SK-N-SH (cell line): Measurements from ENCODE around the gene TNNT2. TPM values are rescaled to one million over a fixed set of nuclear protein-coding genes. Genes with fewer than 3 reads are reported as not detected.
A peak's percentile ranks its signal among the peaks of the same experiment; 100 is the strongest.

Experiments used
- CTCF ChIA-PET: fragments of 300-600, 350-600 bp; formaldehyde crosslinking; extraction: SDS; loops from one replicate; lab custom pipeline; 2021; lab: Yijun Ruan, JAX
- POLR2A ChIA-PET: fragments of 350-600 bp; sonication (Branson Sonifier 250); formaldehyde crosslinking; extraction: SDS; loops from one replicate; lab custom pipeline; 2020; ENCODE audit warnings: antibody characterized with exemption, inconsistent platforms; lab: Yijun Ruan, JAX
- DNase-seq: peaks from one replicate; pipeline ENCODE4 v3.0.0; 2012
- H2AFZ ChIP-seq: fragments of 200-600 bp; sonication (generic); 2 replicates; pipeline ENCODE4 v1.8.1; 2016; ENCODE audit warnings: antibody characterized with exemption, mild to moderate bottlenecking, low read depth
- H3F3A ChIP-seq: fragments of 200-600 bp; sonication (generic); replicated peaks from 2 replicates; pipeline ENCODE3; 2016; ENCODE audit warnings: antibody characterized with exemption, mild to moderate bottlenecking; ENCODE audit not compliant: insufficient read depth
- H3K27ac ChIP-seq, 2 experiments: fragments of 200-500 bp in 1 of 2; fragments of 200-600 bp in 1 of 2; sonication (Bioruptor generic) in 1 of 2; sonication (generic), shearing (Covaris generic) in 1 of 2; 2 replicates each; pipeline versions ENCODE4 v1.5.1 to v1.6.1; 2014 to 2016; ENCODE audit warnings: low read depth in 2 of 2, inconsistent platforms in 1 of 2, low read length in 1 of 2, mild to moderate bottlenecking in 1 of 2, mixed read lengths in 1 of 2
- H3K27me3 ChIP-seq: fragments of 200-600 bp; sonication (generic), shearing (Covaris generic); 2 replicates; pipeline ENCODE4 v1.6.1; 2016; ENCODE audit warnings: mixed run types; ENCODE audit not compliant: insufficient read depth
- H3K36me3 ChIP-seq, 2 experiments: fragments of 200-500 bp in 1 of 2; fragments of 200-600 bp in 1 of 2; sonication (Bioruptor generic) in 1 of 2; sonication (generic) in 1 of 2; replicated peaks in 1 of 2; 2 replicates each; pipeline versions ENCODE3 to v1.5.1; 2014 to 2016; ENCODE audit warnings: low read length in 1 of 2, mild to moderate bottlenecking in 1 of 2; ENCODE audit not compliant: insufficient read depth in 2 of 2, control insufficient read depth in 1 of 2
- H3K4me1 ChIP-seq, 2 experiments: fragments of 200-500 bp in 1 of 2; fragments of 200-600 bp in 1 of 2; sonication (Bioruptor generic) in 1 of 2; sonication (generic), shearing (Covaris generic) in 1 of 2; 2 replicates each; pipeline versions ENCODE4 v1.5.1 to v1.6.1; 2014 to 2016; ENCODE audit warnings: low read depth in 1 of 2, low read length in 1 of 2, mixed run types in 1 of 2; ENCODE audit not compliant: insufficient read depth in 2 of 2, control insufficient read depth in 1 of 2
- H3K4me2 ChIP-seq: fragments of 200-600 bp; sonication (generic), shearing (Covaris generic); 2 replicates; pipeline ENCODE4 v1.6.1; 2017; ENCODE audit warnings: mixed run types
- H3K4me3 ChIP-seq, 2 experiments: fragments of 200-500 bp in 1 of 2; fragments of 200-600 bp in 1 of 2; sonication (Bioruptor generic) in 1 of 2; sonication (generic), shearing (Covaris generic) in 1 of 2; 2 replicates each; pipeline versions ENCODE4 v1.5.1 to v1.8.1; 2014 to 2016; ENCODE audit warnings: low read depth in 2 of 2, inconsistent platforms in 1 of 2, low read length in 1 of 2, mild to moderate bottlenecking in 1 of 2, mixed read lengths in 1 of 2, moderate library complexity in 1 of 2
- H3K79me2 ChIP-seq: fragments of 200-600 bp; sonication (generic); 2 replicates; pipeline ENCODE4 v1.8.1; 2017; ENCODE audit warnings: mild to moderate bottlenecking; ENCODE audit not compliant: insufficient read depth
- H3K9ac ChIP-seq: fragments of 200-600 bp; sonication (generic); 2 replicates; pipeline ENCODE4 v1.6.1; 2017; ENCODE audit warnings: mixed run types
- H3K9me2 ChIP-seq: fragments of 200-600 bp; sonication (generic); 2 replicates; pipeline ENCODE4 v1.6.1; 2017; ENCODE audit warnings: mixed run types
- H3K9me3 ChIP-seq: fragments of 200-600 bp; sonication (generic); 2 replicates; pipeline ENCODE4 v1.6.1; 2017; ENCODE audit warnings: mixed run types, mild to moderate bottlenecking, moderate library complexity
- H4K20me1 ChIP-seq: fragments of 200-600 bp; sonication (generic); 2 replicates; pipeline ENCODE4 v1.6.1; 2017; ENCODE audit warnings: mild to moderate bottlenecking, mixed run types; ENCODE audit not compliant: insufficient read depth
- CHD2 ChIP-seq: fragments of 150-350 bp; IDR thresholded peaks from 2 replicates; pipeline ENCODE4 v1.6.1; 2018; ENCODE audit warnings: low read length; ENCODE audit not compliant: partially characterized antibody
- CTCF ChIP-seq: fragments of 200-600 bp; sonication (generic); IDR thresholded peaks from 2 replicates; pipeline ENCODE4 v1.6.1; 2017; ENCODE audit warnings: antibody characterized with exemption, mild to moderate bottlenecking, moderate library complexity
- ELF1 ChIP-seq: IDR thresholded peaks from 2 replicates; pipeline ENCODE4 v1.4.0; 2012
- EZH2phosphoT487 ChIP-seq: fragments of 200-600 bp; sonication (generic); IDR thresholded peaks from 2 replicates; pipeline ENCODE4 v1.6.1; 2017; ENCODE audit warnings: low read depth, mixed run types, mild to moderate bottlenecking, antibody characterized with exemption, moderate library complexity, borderline replicate concordance
- FOSL2 ChIP-seq: IDR thresholded peaks from 2 replicates; pipeline ENCODE4 v1.4.0; 2012; ENCODE audit warnings: low read depth, mild to moderate bottlenecking, moderate library complexity, borderline replicate concordance
- FOXJ3 ChIP-seq: sonication (generic); formaldehyde crosslinking; IDR thresholded peaks from 2 replicates; pipeline ENCODE4 v1.5.1; 2020; ENCODE audit warnings: mild to moderate bottlenecking, missing genetic modification reagents
- FOXM1 ChIP-seq: IDR thresholded peaks from 2 replicates; pipeline ENCODE4 v1.4.0; 2012; ENCODE audit warnings: low read depth, mild to moderate bottlenecking
- IRF3 ChIP-seq: fragments of 150-350 bp; IDR thresholded peaks from 2 replicates; pipeline ENCODE4 v1.6.1; 2016; ENCODE audit warnings: mild to moderate bottlenecking, low read depth, low read length
- JUND ChIP-seq: IDR thresholded peaks from 2 replicates; pipeline ENCODE4 v1.4.0; 2012
- MAX ChIP-seq: IDR thresholded peaks from 2 replicates; pipeline ENCODE4 v1.4.0; 2012; ENCODE audit warnings: low read depth
- MEF2A ChIP-seq: IDR thresholded peaks from 2 replicates; pipeline ENCODE4 v1.4.0; 2012; ENCODE audit warnings: low read depth, borderline replicate concordance
- MXI1 ChIP-seq: IDR thresholded peaks from 2 replicates; pipeline ENCODE4 v1.6.1; 2012; ENCODE audit warnings: mild to moderate bottlenecking, low read depth, low read length, improper control_type of control experiment
- NFIC ChIP-seq: IDR thresholded peaks from 2 replicates; pipeline ENCODE4 v1.4.0; 2012; ENCODE audit warnings: borderline replicate concordance
- NRF1 ChIP-seq: IDR thresholded peaks from 2 replicates; pipeline ENCODE4 v1.6.1; 2012; ENCODE audit warnings: low read depth, mild to moderate bottlenecking, low read length
- PBX3 ChIP-seq: IDR thresholded peaks from 2 replicates; pipeline ENCODE4; 2012
- POLR2AphosphoS5 ChIP-seq: IDR thresholded peaks from 2 replicates; pipeline ENCODE4 v1.6.1; 2012; ENCODE audit warnings: low read depth, low read length
- SIN3A ChIP-seq: IDR thresholded peaks from 2 replicates; pipeline ENCODE4 v1.6.1; 2012; ENCODE audit warnings: low read depth, mild to moderate bottlenecking, low read length, moderate library complexity, borderline replicate concordance
- SMC3 ChIP-seq: IDR thresholded peaks from 2 replicates; pipeline ENCODE4 v1.6.1; 2012; ENCODE audit warnings: low read depth, low read length, improper control_type of control experiment
- USF1 ChIP-seq: IDR thresholded peaks from 2 replicates; pipeline ENCODE4 v1.4.0; 2012; ENCODE audit warnings: low read depth, borderline replicate concordance
- YY1 ChIP-seq: IDR thresholded peaks from 2 replicates; pipeline ENCODE4 v1.4.0; 2012; ENCODE audit warnings: low read depth, mild to moderate bottlenecking
- WGBS: methylation state at CpG from one replicate; pipeline ENCODE4 v1.1.6; 2017; ENCODE audit warnings: low lambda C conversion rate; 5-methylcytosine and 5-hydroxymethylcytosine counted together
- polyA plus RNA-seq, 3 experiments: library from polyadenylated mRNA; depleted of rRNA; stranded (reverse); fragments of >200 nt; gene quantifications; 2 replicates each; pipeline ENCODE4 v1.2.3, GENCODE V29; 2012

The TNNT2 gene
- polyA plus RNA-seq, 1 of the 3 experiments (the other 2 are of a cell fraction): 0.33 TPM

GRCh38 chr1:201329801-201330200, 47.7 kb downstream of the TNNT2 start (continued):
- TF ChIP-seq CTCF: no peak
- no peak for TF ChIP-seq FOXJ3 (CRISPR knock-in tag)

DNA sequence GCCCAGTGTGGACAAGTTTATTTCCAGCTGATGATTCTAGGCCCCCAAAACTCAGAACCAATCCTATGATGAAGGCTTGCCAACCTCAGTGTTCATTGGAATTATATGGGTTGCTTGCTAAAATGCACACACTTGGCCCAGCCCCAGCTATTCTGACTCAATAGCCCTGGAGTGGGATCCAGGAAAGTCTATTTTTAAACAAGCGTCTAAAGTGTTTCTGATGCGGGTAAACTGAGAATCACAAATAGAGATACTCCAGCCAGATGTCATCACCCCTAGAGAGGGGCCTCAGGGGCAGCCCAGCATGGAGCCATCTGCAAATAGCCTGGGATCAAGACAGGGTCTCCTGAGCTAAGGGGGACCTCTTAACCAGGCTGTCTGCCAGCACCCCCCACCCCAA, 48.2 kb downstream of the TNNT2 start:
- no peaks in the 10 kb centered on the region for H3K79me2 ChIP-seq
- TF ChIP-seq USF1 (no peak), SMC3 (no peak), YY1 (no peak), NFIC (0 out of 2 replicates have a peak, but pooled peaks have one; percentile 13)
- no peak overlapping the region for H2AFZ ChIP-seq
- H3K27me3 ChIP-seq: no peaks in the 10 kb centered on the region
- no peaks in the 10 kb centered on the region for H4K20me1 ChIP-seq
- CTCF ChIA-PET: interaction anchor here (2.5 kb wide), 1 partner anchor 32 kb away, joined by 8 read pairs; no protein-coding TSS in a partner anchor
- no peak overlapping the region for H3K9ac ChIP-seq
- H3K9me2 ChIP-seq: no peaks in the 10 kb centered on the region
- no peaks in the 10 kb centered on the region for H3K36me3 ChIP-seq
- peaks cover 0 to 5% of the 10 kb centered on the region in 2 experiments; a peak in 2 of 4 replicates for H3K4me1 ChIP-seq
- no peak overlapping the region for H3K4me3 ChIP-seq
- DNase-seq: no peak
- H3K4me2 ChIP-seq: 0 out of 2 replicates have a peak overlapping the region, but pooled peaks have one; percentile 42
- no peaks in the 10 kb centered on the region for H3K9me3 ChIP-seq
- H3K27ac ChIP-seq: no peak overlapping the region
- 30% methylated on average over 2 of the region's 2 CpGs for WGBS
- POLR2A ChIA-PET: no interaction called here
- no peaks in the 10 kb centered on the region for H3F3A ChIP-seq

- Histone ChIP-seq H3K9me3 (no peaks in the 10 kb centered on the region), H3K4me3 (no peak overlapping the region), H3K27ac (no peak overlapping the region), H3K4me1 (no peaks in the 10 kb centered on the region; a peak in 1 of 4 replicates), H3K27me3 (no peaks in the 10 kb centered on the region; the same call in 1 of the 2 replicates), H3K9me2 (no peaks in the 10 kb centered on the region), H2AFZ (no peak overlapping the region), H3F3A (no peaks in the 10 kb centered on the region), H3K36me3 (no peaks in the 10 kb centered on the region), H3K9ac (no peak overlapping the region), H3K79me2 (no peaks in the 10 kb centered on the region), H4K20me1 (no peaks in the 10 kb centered on the region), H3K4me2 (no peak overlapping the region)
- ChIA-PET CTCF (interaction anchor here (1.0 kb wide), 1 partner anchor 18 kb away, joined by 3 read pairs; no protein-coding TSS in a partner anchor), POLR2A (no interaction called here)
- no peak for DNase-seq
- TF ChIP-seq NRF1: no peak
- no peak for TF ChIP-seq POLR2AphosphoS5
- TF ChIP-seq IRF3: no peak
- no peak for TF ChIP-seq SIN3A
- no peak for TF ChIP-seq JUND
- TF ChIP-seq CHD2: no peak
- no peak for TF ChIP-seq EZH2phosphoT487
- TF ChIP-seq PBX3: no peak
- TF ChIP-seq USF1: no peak
- TF ChIP-seq MXI1: no peak
- TF ChIP-seq MAX: no peak
- no peak for TF ChIP-seq MEF2A
- TF ChIP-seq FOXM1: no peak
- TF ChIP-seq ELF1: no peak
- no peak for TF ChIP-seq FOSL2
- WGBS: 63% methylated on average over 4 of the region's 4 CpGs
These were observed 48.9 kb downstream of the TNNT2 start for GRCh38 chr1:201328576-201328975.
